T-helper 9 cell (primary cell): ENCODE measurements around the gene HIP1.
"Not testable (repeated sequence)": the region's sequence is repeated elsewhere in the genome, so short reads cannot be mapped to it uniquely, and the experiment has no call there.

ENCODE experiments used
- DNase-seq: peaks from one replicate; pipeline ENCODE4 v3.0.0-alpha.2; 2020

HIP1 gene

GRCh38 chr7:75567948-75568595, 170.7 kb downstream of the HIP1 start:
- no peak for DNase-seq

- no peak for DNase-seq
Observed at GRCh38 chr7:75565132-75565837, 173.5 kb downstream of the HIP1 start.

GRCh38 chr7:75563171-75563570, 175.6 kb downstream of the HIP1 start:
- DNase-seq = no peak

GRCh38 chr7:75559976-75560365, 178.8 kb downstream of the HIP1 start:
- DNase-seq = no peak

GRCh38 chr7:75559355-75559975, 179.3 kb downstream of the HIP1 start:
- DNase-seq = no peak

- not testable (repeated sequence) for DNase-seq
Observed at GRCh38 chr7:75556835-75557234, 181.9 kb downstream of the HIP1 start.

GRCh38 chr7:75555736-75556135, 183.0 kb downstream of the HIP1 start:
- no peak for DNase-seq

- DNase-seq = no peak
Observed at GRCh38 chr7:75546237-75547015, 192.3 kb downstream of the HIP1 start.

- no peak for DNase-seq
Observed at GRCh38 chr7:75537731-75538130, 201.0 kb downstream of the HIP1 start.

GRCh38 chr7:75536940-75537538, 201.7 kb downstream of the HIP1 start:
- no peak for DNase-seq

GRCh38 chr7:75536491-75536890, 202.2 kb downstream of the HIP1 start:
- no peak for DNase-seq

- DNase-seq = no peak
Observed at GRCh38 chr7:75534727-75535307, 203.9 kb downstream of the HIP1 start.

- DNase-seq = no peak
Observed at GRCh38 chr7:75533926-75534325, 204.8 kb downstream of the HIP1 start.

GRCh38 chr7:75532639-75533038, 206.1 kb downstream of the HIP1 start:
- DNase-seq = no peak

GRCh38 chr7:75531359-75531821, 207.4 kb downstream of the HIP1 start:
- no peak for DNase-seq

GRCh38 chr7:75527224-75527722, 211.5 kb downstream of the HIP1 start:
- not testable (repeated sequence) for DNase-seq

- not testable (repeated sequence) for DNase-seq
Observed at GRCh38 chr7:75521727-75522126, 217.0 kb downstream of the HIP1 start.

- not testable (repeated sequence) for DNase-seq
Observed at GRCh38 chr7:75518842-75519241, 219.9 kb downstream of the HIP1 start.

- not testable (repeated sequence) for DNase-seq
Observed at GRCh38 chr7:75509033-75509432, 229.7 kb downstream of the HIP1 start.

- not testable (repeated sequence) for DNase-seq
Observed at GRCh38 chr7:75492020-75492419, 246.7 kb downstream of the HIP1 start, which contains the start of gene SPDYE5. TSS of gene SPDYE5 (plus strand) at chr7:75492320. CDS start at chr7:75494048, 1,728 bp downstream.

GRCh38 chr7:75485979-75486643, 252.6 kb downstream of the HIP1 start, which contains the start of gene POM121C:
TSS of gene POM121C (minus strand) at chr7:75486299. CDS start at chr7:75441496, 44,803 bp downstream.
- peak; percentile 65 for DNase-seq
